ENCODE data around the gene SERPINB7.

DNA sequence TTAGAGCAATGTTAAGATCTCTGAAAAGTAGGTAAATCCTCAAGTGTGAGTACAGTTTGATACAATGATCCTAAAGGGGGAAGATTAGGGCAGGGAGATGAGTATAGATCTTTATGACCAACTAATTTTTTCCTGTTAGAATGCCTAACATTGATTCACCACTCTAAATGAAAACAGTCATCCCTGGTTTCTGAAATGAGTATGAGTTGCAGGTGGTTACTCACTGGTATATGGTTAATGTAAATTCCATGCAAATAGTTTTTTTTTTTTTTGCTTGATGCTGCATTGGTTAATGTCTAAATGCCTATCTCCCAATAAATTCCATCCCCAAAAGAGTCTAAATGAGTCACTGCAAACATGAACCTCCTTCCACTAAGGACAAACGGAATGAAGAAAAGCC lies 57.3 kb downstream of the SERPINB7 start:
- no peak for TF ChIP-seq POLR2AphosphoS5 (IDR thresholded peaks at IDR 0.05; ENCODE audit: low read depth, low read length)
- no peak for TF ChIP-seq POLR2A (IDR thresholded peaks at IDR 0.05; ENCODE audit: low read depth, low read length)
- TF ChIP-seq TAF1 (IDR thresholded peaks at IDR 0.05; ENCODE audit: low read depth, low read length): no peak
- TF ChIP-seq POU2F2 (IDR thresholded peaks at IDR 0.05; ENCODE audit: low read depth, low read length): no peak
